GM12891 (cell line): Measurements from ENCODE around the gene ADH1B.

ENCODE experiments used
- POLR2AphosphoS5 ChIP-seq: IDR thresholded peaks from 2 replicates; pipeline ENCODE4 v1.6.1; 2011; ENCODE audit warnings: low read depth, low read length, control low read depth
- TAF1 ChIP-seq: IDR thresholded peaks from 2 replicates; pipeline ENCODE4 v1.6.1; 2011; ENCODE audit warnings: low read depth, low read length, control low read depth

DNA sequence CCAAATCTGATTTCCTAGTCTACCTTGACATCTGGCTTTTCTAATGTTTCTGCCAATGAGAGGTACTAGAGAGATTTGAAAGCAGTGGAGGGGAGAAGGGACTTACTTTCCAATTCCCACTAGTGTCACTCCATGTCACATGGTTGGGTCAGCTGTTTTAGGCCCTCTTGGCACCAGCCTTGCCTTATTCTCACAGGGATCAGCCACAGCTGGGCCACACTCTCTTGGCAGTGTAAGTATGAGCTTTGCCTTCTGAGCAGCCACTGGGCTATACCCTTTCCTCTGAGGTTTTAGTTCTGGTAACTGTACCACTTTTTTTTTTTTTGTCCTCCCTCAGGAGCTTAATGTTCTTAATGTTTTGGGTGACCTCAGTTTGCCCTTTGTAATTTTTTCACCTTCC lies 41.6 kb upstream of the ADH1B start:
- TF ChIP-seq TAF1 (no peak), POLR2AphosphoS5 (no peak)
